Right cardiac atrium (tissue), 5 donors: Measurements from ENCODE around the gene CABLES2. TPM values are rescaled to one million over a fixed set of nuclear protein-coding genes. Genes with fewer than 3 reads are reported as not detected.
A peak's percentile ranks its signal among the peaks of the same experiment; 100 is the strongest.

Experiments
- ATAC-seq, 2 donors: fragments of 200-7000 bp; cut with Tn5 transposase; one replicate each; pipeline versions ENCODE4 v1.8.0 to v1.9.1; 2020; ENCODE audit warnings: moderate library complexity in 2 of 2, mild to moderate bottlenecking in 1 of 2
- DNase-seq, 3 donors: peaks; one replicate each; pipeline ENCODE4 v3.0.0-alpha.2; 2020
- H3K27ac ChIP-seq: one replicate; pipeline ENCODE4 v1.5.1; 2013; ENCODE audit warnings: mild to moderate bottlenecking, low read length, control low read depth, moderate library complexity
- H3K27me3 ChIP-seq: one replicate; pipeline ENCODE4 v1.6.1; 2013; ENCODE audit not compliant: control insufficient read depth, insufficient read depth
- H3K4me1 ChIP-seq: one replicate; pipeline ENCODE4 v1.6.1; 2013; ENCODE audit warnings: low read length; ENCODE audit not compliant: control insufficient read depth, insufficient read depth
- H3K4me3 ChIP-seq: one replicate; pipeline ENCODE4 v1.5.1; 2013; ENCODE audit warnings: low read length, control low read depth
- H3K9me3 ChIP-seq: one replicate; pipeline ENCODE4 v1.6.1; 2013; ENCODE audit warnings: low read length; ENCODE audit not compliant: control insufficient read depth
- WGBS: extraction: QIAGEN DNeasy Blood & Tissue Kit; methylation state at CpG from one replicate; pipeline ENCODE4 v1.1.7; 2013; 5-methylcytosine and 5-hydroxymethylcytosine counted together
- intact Hi-C, 4 donors: fragments of 100-400 bp; cut with DNase I; formaldehyde crosslinking; loops; one replicate each; pipeline versions ENCODE4 v1.11.0 to v1.14.0; 2022 to 2023
- polyA plus RNA-seq: library from polyadenylated mRNA; stranded (reverse); fragments of 200-250 nt; gene quantifications from one replicate; pipeline ENCODE4 v1.2.3, GENCODE V29; 2013
- total RNA-seq, 4 donors: library from RNA; stranded (reverse); fragmentation: NEBNext Ultra II Directional; extraction: Animal tissue kit (Norgen Biotek cat#: 25700); gene quantifications; one replicate each; pipeline ENCODE4 v1.2.1, GENCODE V29; 2021
- donor health status: healthy with polysubstance abuse.
- donor health status: DM: no; HTN: yes; CAD: no.
- donor health status: DM: no; HTN: no; CAD: no.
- donor health status: DM: no; HTN: yes; CAD: no; lungs with severe emphysema.
- donor health status: DM: yes; HTN: yes; CAD: no.

CABLES2 gene
- total and polyA plus RNA-seq, 5 donors: 10.9 to 29.4 (median 14.9) TPM

GRCh38 chr20:62409086-62409853, 2.2 kb upstream of the CABLES2 start:
- DNase-seq (no peak), ATAC-seq (no peak)
- WGBS: 90% methylated on average over 12 of the region's 12 CpGs
- intact Hi-C loops: loop anchor here in 2 of 4 donors (5.0 to 10.0 kb wide), 2 partner anchors 206 to 213 kb away; no protein-coding TSS in a partner anchor
- Histone ChIP-seq H3K27me3 (no peaks in the 10 kb centered on the region), H3K27ac (no peak overlapping the region), H3K9me3 (no peaks in the 10 kb centered on the region), H3K4me3 (no peak overlapping the region), H3K4me1 (peaks cover 4% of the 10 kb centered on the region)

- intact Hi-C loops: loop anchor here in 2 of 4 donors (5.0 to 10.0 kb wide), 2 partner anchors 206 to 214 kb away; no protein-coding TSS in a partner anchor
- Histone ChIP-seq H3K4me3 (no peak overlapping the region), H3K27ac (no peak overlapping the region), H3K27me3 (no peaks in the 10 kb centered on the region), H3K9me3 (no peaks in the 10 kb centered on the region), H3K4me1 (peaks cover 4% of the 10 kb centered on the region)
- WGBS: 87% methylated on average over 12 of the region's 12 CpGs
- ATAC-seq (no peak), DNase-seq (no peak)
Observed at GRCh38 chr20:62408640-62409039, 1.6 kb upstream of the CABLES2 start.

- Histone ChIP-seq H3K9me3 (no peaks in the 10 kb centered on the region), H3K27me3 (no peaks in the 10 kb centered on the region), H3K4me1 (peaks cover 4% of the 10 kb centered on the region), H3K27ac (no peak overlapping the region), H3K4me3 (no peak overlapping the region)
- no peak for DNase-seq
- intact Hi-C loops: loop anchor here in 2 of 4 donors (5.0 to 10.0 kb wide), 2 partner anchors 207 to 214 kb away; no protein-coding TSS in a partner anchor
- 95% methylated on average over 15 of the region's 15 CpGs for WGBS
- no peak for ATAC-seq
Observed at GRCh38 chr20:62408055-62408454, 970 bp upstream of the CABLES2 start.

GRCh38 chr20:62406635-62407176, 379 bp downstream of the CABLES2 start:
- ATAC-seq (no peak), DNase-seq (peak in 1 of 3 donors; percentile 46)
- Histone ChIP-seq H3K27me3 (no peaks in the 10 kb centered on the region), H3K4me1 (peaks cover 4% of the 10 kb centered on the region), H3K27ac (peak overlapping the region; percentile 16), H3K4me3 (peak overlapping the region; percentile 78), H3K9me3 (no peaks in the 10 kb centered on the region)
- intact Hi-C loops: loop anchor here in 2 of 4 donors (5.0 to 10.0 kb wide), 2 partner anchors 208 to 216 kb away; no protein-coding TSS in a partner anchor
- WGBS: under 1% methylated on average over 42 of the region's 42 CpGs

GRCh38 chr20:62405981-62406513, 1.0 kb downstream of the CABLES2 start:
- H3K27me3 ChIP-seq: no peaks in the 10 kb centered on the region
- ATAC-seq (peak; percentile 26 to 34), DNase-seq (peak in 1 of 3 donors; percentile 71)
- intact Hi-C loops: loop anchor here in 2 of 4 donors (5.0 to 10.0 kb wide), 2 partner anchors 209 to 216 kb away; no protein-coding TSS in a partner anchor
- peaks cover 4% of the 10 kb centered on the region for H3K4me1 ChIP-seq
- peak overlapping the region; percentile 78 for H3K4me3 ChIP-seq
- 37% methylated on average over 10 of the region's 10 CpGs for WGBS
- H3K9me3 ChIP-seq: no peaks in the 10 kb centered on the region
- H3K27ac ChIP-seq: peak overlapping the region; percentile 26

GRCh38 chr20:62405108-62405980, 1.7 kb downstream of the CABLES2 start:
- DNase-seq (peak; percentile 70 to 83 (median 80)), ATAC-seq (peak; percentile 20 to 35)
- no peak overlapping the region for H3K4me3 ChIP-seq
- H3K27ac ChIP-seq: peak overlapping the region; percentile 26
- H3K9me3 ChIP-seq: no peaks in the 10 kb centered on the region
- intact Hi-C loops: loop anchor here in 2 of 4 donors (5.0 to 10.0 kb wide), 2 partner anchors 209 to 217 kb away; no protein-coding TSS in a partner anchor
- WGBS: 56% methylated on average over 23 of the region's 23 CpGs
- no peaks in the 10 kb centered on the region for H3K27me3 ChIP-seq
- H3K4me1 ChIP-seq: peaks cover 4% of the 10 kb centered on the region

GRCh38 chr20:62404761-62405107, 2.4 kb downstream of the CABLES2 start:
- H3K4me1 ChIP-seq: peaks cover 4% of the 10 kb centered on the region
- H3K27me3 ChIP-seq: no peaks in the 10 kb centered on the region
- no peak overlapping the region for H3K27ac ChIP-seq
- DNase-seq (no peak), ATAC-seq (no peak)
- 92% methylated on average over 12 of the region's 12 CpGs for WGBS
- H3K9me3 ChIP-seq: no peaks in the 10 kb centered on the region
- intact Hi-C loops: loop anchor here in 2 of 4 donors (5.0 to 10.0 kb wide), 2 partner anchors 210 to 218 kb away; no protein-coding TSS in a partner anchor
- no peak overlapping the region for H3K4me3 ChIP-seq

- H3K27me3 ChIP-seq: no peaks in the 10 kb centered on the region
- H3K9me3 ChIP-seq: no peaks in the 10 kb centered on the region
- peaks cover 4% of the 10 kb centered on the region for H3K4me1 ChIP-seq
- DNase-seq: no peak
- no peak overlapping the region for H3K27ac ChIP-seq
- 90% methylated on average over 9 of the region's 9 CpGs for WGBS
- no peak overlapping the region for H3K4me3 ChIP-seq
- intact Hi-C loops: loop anchor here in 1 of 4 donors (10.0 kb wide), 1 partner anchor 211 kb away; no protein-coding TSS in a partner anchor
- no peak for ATAC-seq
Observed at GRCh38 chr20:62404112-62404665, 2.9 kb downstream of the CABLES2 start.

GRCh38 chr20:62403331-62403730, 3.8 kb downstream of the CABLES2 start:
- H3K4me1 ChIP-seq: peaks cover 4% of the 10 kb centered on the region
- no peak overlapping the region for H3K27ac ChIP-seq
- 83% methylated on average over 13 of the region's 13 CpGs for WGBS
- intact Hi-C loops: loop anchor here in 1 of 4 donors (10.0 kb wide), 1 partner anchor 211 kb away; no protein-coding TSS in a partner anchor
- no peak for ATAC-seq
- no peak for DNase-seq
- no peaks in the 10 kb centered on the region for H3K9me3 ChIP-seq
- no peak overlapping the region for H3K4me3 ChIP-seq
- no peaks in the 10 kb centered on the region for H3K27me3 ChIP-seq
